Measurements from ENCODE around the gene CBX4. TPM values are rescaled to one million over a fixed set of nuclear protein-coding genes. Genes with fewer than 3 reads are reported as not detected.

The CBX4 gene
- total and polyA plus RNA-seq, 2 of the 13 experiments (the other 11 are each of a cell fraction or from before 2014, with no cell fraction given): 25.8 to 50.8 TPM

- TF ChIP-seq ZMYM3 (CRISPR knock-in tag; IDR thresholded peaks at IDR 0.05): peak; percentile 75
- TF ChIP-seq ZBTB4 (CRISPR knock-in tag; IDR thresholded peaks at IDR 0.05; ENCODE audit: borderline replicate concordance): peak; percentile 34; the same call in 1 of the 2 replicates
- TF ChIP-seq ZBTB7B (CRISPR knock-in tag; IDR thresholded peaks at IDR 0.05): no peak
- TF ChIP-seq DPF2 (CRISPR knock-in tag; IDR thresholded peaks at IDR 0.05; ENCODE audit: borderline replicate concordance, low read depth): no peak
- peak; percentile 70 for TF ChIP-seq ZNF644 (CRISPR knock-in tag; IDR thresholded peaks at IDR 0.05; ENCODE audit: low read depth)
- no peak for TF ChIP-seq CEBPZ (IDR thresholded peaks at IDR 0.05; ENCODE audit: low read length)
- peak; percentile 31; the same call in 1 of the 2 replicates for TF ChIP-seq TAF1 (CRISPR knock-in tag; IDR thresholded peaks at IDR 0.05)
- no peak for TF ChIP-seq ZNF513 (CRISPR knock-in tag; conservative IDR thresholded peaks at IDR 0.05)
- 0 out of 2 replicates have a peak, but pooled peaks have one; percentile 29 for TF ChIP-seq IKZF5 (CRISPR knock-in tag; IDR thresholded peaks at IDR 0.05)
- TF ChIP-seq MEF2D (CRISPR knock-in tag; IDR thresholded peaks at IDR 0.05): peak; percentile 81
- no peak for TF ChIP-seq ZNF7 (CRISPR knock-in tag; IDR thresholded peaks at IDR 0.05)
- TF ChIP-seq TSC22D2 (CRISPR knock-in tag; IDR thresholded peaks at IDR 0.05; ENCODE audit: borderline replicate concordance): 0 out of 2 replicates have a peak, but pooled peaks have one; percentile 59
- peak; percentile 54; the same call in 1 of the 2 replicates for TF ChIP-seq TARDBP (CRISPR knock-in tag; IDR thresholded peaks at IDR 0.05)
- 0 out of 2 replicates have a peak, but pooled peaks have one; percentile 14 for TF ChIP-seq NR2F6 (IDR thresholded peaks at IDR 0.05)
- peak; percentile 77 for TF ChIP-seq NR2F6 (CRISPR knock-in tag; IDR thresholded peaks at IDR 0.05)
- TF ChIP-seq FOXA3 (CRISPR knock-in tag; IDR thresholded peaks at IDR 0.05): peak; percentile 42; the same call in 1 of the 2 replicates
- peak; percentile 59; the same call in 1 of the 2 replicates for TF ChIP-seq SOX5 (CRISPR knock-in tag; IDR thresholded peaks at IDR 0.05; ENCODE audit: borderline replicate concordance)
- peak; percentile 67; the same call in 1 of the 2 replicates for TF ChIP-seq GZF1 (CRISPR knock-in tag; IDR thresholded peaks at IDR 0.05)
- TF ChIP-seq ZNF597 (CRISPR knock-in tag; IDR thresholded peaks at IDR 0.05): no peak
- 0 out of 2 replicates have a peak, but pooled peaks have one; percentile 20 for TF ChIP-seq HHEX (CRISPR knock-in tag; IDR thresholded peaks at IDR 0.05)
Measured at GRCh38 chr17:79849953-79850352, 10.7 kb upstream of the CBX4 start (continued).
